Left forelimb (tissue), 1 donor: ENCODE results near the gene USP37.
"Not testable (repeated sequence)": the region's sequence is repeated elsewhere in the genome, so short reads cannot be mapped to it uniquely, and the experiment has no call there.

Source experiments
- DNase-seq: peaks from one replicate; pipeline ENCODE4 v3.0.0-alpha.2; 2018; ENCODE audit warnings: low spot score

USP37 gene

DNA sequence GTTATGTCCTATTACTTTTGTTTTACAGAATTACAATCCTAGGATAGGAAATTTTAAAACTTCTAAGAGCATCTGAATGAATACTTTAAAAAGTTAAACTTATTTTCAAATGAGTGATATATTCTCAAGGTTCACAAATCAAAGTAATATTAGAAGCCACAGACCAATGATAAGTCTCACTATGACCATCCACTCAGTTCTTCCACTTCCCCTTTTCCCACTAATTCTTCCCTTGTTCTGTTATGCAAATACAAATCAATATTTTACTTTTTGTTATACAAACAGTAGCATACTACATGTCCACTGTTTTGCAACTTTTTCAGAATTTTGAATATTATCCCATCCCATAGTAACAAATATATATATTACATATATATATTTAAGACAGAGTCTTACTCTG, 20.2 kb downstream of the USP37 start:
- DNase-seq = no peak

- no peak for DNase-seq
These were observed 20.6 kb downstream of the USP37 start for GRCh38 chr2:218547511-218547910.

- no peak for DNase-seq
These were observed 22.1 kb downstream of the USP37 start for GRCh38 chr2:218546012-218546411.

GRCh38 chr2:218540015-218540414, 28.1 kb downstream of the USP37 start:
- no peak for DNase-seq

DNA sequence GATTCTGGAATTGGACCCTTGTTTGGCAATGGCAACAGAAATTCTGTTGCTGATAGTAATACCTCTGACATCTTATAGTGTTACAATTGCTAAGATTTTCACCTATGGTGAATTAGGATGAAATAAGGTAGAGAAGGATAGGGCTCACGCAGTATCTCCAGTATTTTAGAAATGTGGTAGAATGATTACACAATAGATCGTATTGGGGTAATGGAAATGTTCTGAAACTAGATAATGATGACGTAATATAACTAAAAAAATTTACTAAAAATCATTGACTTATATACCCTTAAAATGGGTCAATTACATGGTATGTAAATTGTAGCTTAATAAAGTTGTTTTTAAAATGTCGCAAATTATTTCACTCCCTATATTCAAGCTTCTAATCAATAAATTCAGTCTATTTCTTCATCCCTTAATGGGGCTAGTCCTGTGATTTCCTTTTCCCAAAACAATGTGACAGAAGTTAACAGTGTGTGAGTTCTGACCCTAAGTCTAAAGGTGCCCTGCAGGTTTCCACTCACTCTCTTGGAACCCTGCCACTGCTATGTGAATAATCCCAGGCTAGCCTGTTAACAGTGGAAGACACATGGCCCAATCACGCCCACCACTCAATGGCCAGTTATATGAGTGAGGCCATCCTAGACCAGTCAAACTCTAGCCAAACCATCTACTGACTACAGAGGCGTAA, 31.2 kb downstream of the USP37 start:
- no peak for DNase-seq

DNA sequence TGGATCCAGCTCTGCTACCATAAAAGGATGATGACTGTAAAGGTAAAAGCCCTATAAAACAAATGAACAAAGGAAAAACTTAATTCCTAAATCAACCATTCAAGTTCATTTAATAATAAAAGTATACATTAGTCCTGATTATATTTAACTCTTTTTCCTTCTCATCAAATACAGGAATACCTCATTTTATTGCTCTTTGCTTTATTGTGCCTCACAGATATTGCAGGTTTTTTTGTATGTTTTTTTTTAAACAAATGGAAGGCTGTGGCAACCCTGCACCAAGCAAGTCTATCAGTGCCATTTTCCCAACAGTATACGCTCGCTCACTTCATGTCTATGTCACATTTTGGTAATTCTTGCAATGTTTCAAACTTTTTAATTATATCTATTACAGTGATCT, 38.2 kb downstream of the USP37 start:
- no peak for DNase-seq

DNA sequence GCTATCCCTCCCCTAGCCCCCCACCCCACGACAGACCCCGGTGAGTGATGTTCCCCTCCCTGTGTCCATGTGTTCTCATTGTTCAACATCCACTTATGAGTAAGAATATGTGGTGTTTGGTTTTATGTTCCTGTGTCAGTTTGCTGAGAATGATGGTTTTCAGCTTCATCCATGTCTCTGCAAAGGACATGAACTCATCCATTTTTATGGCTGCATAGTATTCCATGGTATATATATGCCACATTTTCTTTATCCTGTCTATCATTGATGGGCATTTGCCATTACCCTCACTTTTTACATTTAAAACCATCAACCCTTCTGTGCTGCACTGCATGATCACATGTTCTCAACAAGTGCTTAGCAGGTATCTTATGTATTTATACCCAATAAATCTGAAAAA, 39.7 kb downstream of the USP37 start:
- not testable (repeated sequence) for DNase-seq

DNA sequence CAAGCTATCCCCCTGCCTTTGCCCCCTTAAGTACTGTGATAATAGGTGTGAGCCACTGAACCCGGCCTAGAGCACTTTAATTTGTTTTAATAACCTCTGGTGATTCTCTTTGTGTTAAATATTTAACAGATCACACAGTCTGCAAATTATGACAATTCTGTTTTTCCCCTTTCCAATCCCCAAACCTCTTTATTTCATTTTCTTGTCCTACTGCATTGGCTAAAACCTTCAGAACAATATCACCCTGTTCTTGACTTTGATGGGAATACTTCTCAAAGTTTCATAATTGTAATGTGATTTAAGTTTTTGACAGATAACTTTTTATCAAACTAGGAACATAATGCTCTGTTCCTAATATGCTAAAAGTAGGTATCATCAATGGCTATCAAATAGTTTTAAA, 44.5 kb downstream of the USP37 start:
- no peak for DNase-seq

DNA sequence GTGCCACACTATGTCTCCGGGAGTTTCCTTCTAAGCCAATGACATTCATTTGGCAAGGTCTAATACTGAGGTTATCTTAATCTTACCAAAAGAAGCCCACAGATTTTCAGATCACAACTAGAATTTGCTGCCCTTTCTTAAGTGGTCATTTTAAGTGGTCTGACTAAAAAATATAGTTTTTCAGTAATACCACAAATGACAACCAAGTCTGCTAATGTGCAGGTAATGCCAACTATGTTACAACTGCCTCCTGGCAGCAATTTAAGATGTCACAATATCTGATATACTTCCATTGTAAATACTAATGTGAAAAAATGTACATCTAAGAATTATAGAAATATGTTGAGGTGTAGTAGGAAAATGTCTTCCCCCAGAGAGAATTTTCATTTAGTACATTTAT, 49.3 kb downstream of the USP37 start:
- no peak for DNase-seq

DNA sequence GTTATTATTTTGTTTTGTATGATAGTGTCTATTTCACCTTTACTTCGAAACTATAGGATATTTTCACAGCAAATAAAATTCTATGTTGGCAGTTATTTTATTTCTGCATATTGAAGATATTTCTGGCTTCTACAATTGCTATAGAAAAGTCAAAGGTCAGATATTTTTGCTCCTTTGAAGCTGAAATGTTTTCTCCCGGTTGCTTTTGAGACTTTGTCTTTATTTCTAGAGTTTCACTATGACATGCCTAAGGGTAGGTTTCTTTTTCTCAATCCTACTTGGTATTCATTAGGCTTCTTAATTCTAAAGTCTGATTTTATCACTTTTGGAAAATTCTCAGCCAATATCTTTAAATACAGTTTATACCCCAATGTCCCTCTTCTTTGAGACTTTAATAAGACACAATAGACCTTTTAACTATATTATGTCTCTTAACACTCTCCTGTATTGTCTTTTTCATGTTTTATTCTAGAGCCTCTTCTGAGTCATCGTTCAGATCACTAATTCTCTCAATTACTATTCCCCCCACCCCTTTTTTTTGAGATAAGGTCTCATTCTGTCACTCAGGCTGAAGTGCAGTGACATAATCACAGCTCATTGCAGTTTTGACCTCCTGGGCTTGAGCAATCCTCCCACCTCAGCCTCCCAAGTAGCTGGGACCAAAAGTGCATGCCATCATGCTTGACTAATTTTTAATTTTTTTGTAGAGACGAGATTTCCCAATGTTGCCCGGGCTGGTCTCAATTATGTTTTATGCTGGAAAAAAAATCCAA, 50.5 kb downstream of the USP37 start:
- DNase-seq = no peak

DNA sequence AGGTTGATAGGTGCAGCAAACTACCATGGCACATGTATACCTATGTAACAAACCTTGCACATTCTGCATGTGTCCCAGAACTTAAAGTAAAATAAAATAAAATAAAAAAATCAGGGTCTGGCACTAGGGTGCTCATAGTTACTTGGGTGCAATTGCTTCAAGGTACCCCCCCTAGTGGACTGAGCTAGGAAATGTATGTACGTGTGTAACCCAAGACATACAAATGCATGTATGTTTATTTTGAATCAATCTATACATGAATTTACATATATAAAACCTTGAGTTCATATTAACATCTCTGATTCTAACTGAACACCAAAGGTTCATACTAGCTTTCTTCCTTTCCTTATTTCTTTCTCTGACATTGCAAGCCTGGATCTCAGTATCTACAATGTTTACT, 51.5 kb downstream of the USP37 start:
- no peak for DNase-seq

- DNase-seq = no peak
These were observed 54.5 kb downstream of the USP37 start for GRCh38 chr2:218513676-218514075.

DNA sequence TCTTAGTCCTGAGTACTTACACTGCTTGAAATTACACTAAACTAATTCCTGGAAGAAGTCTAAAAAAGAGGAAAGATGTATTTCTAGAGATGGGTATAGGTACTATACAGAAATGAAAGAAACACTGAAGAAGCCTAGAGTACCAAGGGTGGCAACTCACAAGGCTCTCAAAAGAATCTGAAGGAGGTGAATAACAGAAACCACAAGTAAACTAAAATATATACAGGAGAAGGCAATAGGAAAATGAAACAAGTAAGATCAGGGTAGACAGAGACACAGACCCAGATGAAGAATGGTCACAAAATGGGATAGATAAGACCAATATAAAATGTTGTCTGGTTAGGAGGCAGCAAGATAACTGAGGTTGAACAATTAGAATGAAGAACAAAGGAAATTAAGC, 59.9 kb downstream of the USP37 start:
- DNase-seq = no peak

DNA sequence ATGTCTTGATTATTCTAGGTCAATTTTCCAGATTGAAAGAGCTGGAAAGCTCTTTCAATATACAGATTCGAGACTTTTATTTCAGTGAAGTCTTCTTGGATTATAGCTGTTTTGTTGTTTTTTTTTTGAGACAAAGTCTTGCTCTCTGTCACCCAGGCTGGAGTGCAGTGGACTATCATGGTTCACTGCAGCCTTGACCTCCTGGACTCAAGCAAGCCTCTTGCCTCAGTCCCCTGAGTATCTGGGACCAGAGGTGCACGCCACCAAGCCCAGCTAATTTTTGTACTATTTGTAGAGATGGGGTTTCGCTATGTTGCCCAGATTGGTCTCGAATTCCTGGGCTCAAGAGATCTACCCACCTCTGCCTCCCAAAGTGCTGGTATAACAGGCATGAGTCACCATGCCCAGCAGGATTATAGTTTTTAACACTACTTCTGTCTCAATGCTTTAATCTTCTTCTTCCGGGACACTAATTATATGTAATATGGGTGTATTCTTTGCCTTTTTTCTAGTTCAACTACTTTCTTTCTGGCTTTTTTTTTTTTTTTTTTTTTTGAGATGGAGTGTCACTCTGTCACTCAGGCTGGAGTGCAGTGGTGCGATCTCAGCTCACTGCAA, 62.3 kb downstream of the USP37 start:
- DNase-seq = no peak

DNA sequence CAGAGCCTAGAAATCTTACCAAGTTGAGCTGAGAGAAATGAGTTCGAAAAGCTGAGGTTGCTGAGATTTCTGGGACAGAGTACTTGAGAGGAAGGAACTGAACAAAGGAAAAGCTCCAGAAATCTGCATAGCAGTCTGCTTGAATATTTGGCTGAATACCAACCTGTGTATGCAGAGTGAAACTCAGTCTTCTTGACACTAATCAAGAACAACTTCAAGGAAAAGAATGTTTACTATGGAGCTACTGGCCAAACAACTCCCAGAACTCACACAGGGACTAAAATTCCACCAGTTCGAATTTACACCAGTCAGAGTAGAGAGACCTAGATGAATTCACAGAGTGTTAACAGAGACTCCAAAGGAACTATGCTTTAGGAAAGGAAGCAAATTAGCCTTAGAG, 66.5 kb downstream of the USP37 start:
- no peak for DNase-seq

DNA sequence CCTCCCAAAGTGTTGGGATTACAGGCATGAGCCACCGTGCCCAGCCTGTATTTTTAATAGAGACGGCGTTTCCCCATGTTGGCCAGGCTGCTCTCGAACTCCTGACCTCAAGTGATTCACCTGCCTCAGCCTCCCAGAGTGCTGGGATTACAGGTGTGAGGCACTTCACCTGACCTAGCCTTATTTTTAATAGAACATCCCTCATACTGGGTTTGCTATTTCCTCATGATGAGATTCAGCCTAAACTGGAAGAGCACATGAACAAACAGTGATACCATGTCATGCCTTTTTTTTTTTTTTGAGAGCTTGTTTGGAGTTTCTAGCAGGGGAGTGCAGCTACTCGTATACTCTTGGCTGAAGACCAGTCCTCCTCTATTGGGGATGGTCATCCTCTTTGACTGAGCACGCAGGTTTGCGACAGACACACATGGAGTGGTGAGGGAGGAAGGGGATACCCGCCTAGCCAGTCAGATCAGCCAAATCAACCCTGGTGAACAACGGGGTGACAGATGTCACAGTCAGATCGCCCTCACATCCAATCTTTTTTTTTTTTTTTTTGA, 67.6 kb downstream of the USP37 start:
- no peak for DNase-seq

GRCh38 chr2:218485986-218486667, 82.0 kb downstream of the USP37 start:
- no peak for DNase-seq

- no peak for DNase-seq
These were observed 85.5 kb downstream of the USP37 start for GRCh38 chr2:218482651-218483050.

GRCh38 chr2:218479595-218479994, 88.6 kb downstream of the USP37 start:
- no peak for DNase-seq

GRCh38 chr2:218478544-218478943, 89.6 kb downstream of the USP37 start:
- no peak for DNase-seq

- DNase-seq = no peak
These were observed 90.9 kb downstream of the USP37 start for GRCh38 chr2:218477247-218477646.

DNA sequence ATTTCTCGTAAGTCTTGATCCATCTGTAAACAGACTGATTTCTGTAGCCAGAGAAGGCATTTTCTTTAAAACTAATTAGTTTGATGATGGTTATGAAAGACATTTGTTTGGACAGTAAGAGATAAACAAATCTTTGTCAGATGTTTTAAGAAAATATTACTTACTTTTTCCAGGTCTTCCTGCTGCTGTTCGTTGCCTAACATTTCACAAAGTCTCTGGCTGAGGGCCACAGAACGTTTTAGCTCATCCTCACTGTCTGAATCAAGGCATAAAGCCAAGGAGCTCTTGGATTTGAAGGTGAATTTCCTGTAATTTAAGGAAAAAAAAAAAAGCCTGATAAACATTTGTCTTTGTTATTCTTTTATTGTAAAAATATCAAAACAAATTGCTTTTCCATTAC, 91.5 kb downstream of the USP37 start:
- DNase-seq = no peak
